Measurements from ENCODE around the gene KLRK1.
A peak's percentile ranks its signal among the peaks of the same experiment; 100 is the strongest.
"Not testable (repeated sequence)": the region's sequence is repeated elsewhere in the genome, so short reads cannot be mapped to it uniquely, and the experiment has no call there.

KLRK1 gene

GRCh38 chr12:10400829-10401228 is 11.0 kb upstream of the KLRK1 start:
- no peak overlapping the region for H3K4me3 ChIP-seq (ENCODE audit: low read length)
- H3K36me3 ChIP-seq (ENCODE audit: control insufficient read depth, insufficient read depth, low read length), result no peaks in the 10 kb centered on the region
- H3K27me3 ChIP-seq (ENCODE audit: control insufficient read depth, insufficient read depth, low read length), result no peaks in the 10 kb centered on the region
- no peaks in the 10 kb centered on the region for H3K4me1 ChIP-seq (ENCODE audit: control insufficient read depth, insufficient read depth, low read length)
- H3K27ac ChIP-seq (ENCODE audit: low read depth, low read length), result no peak overlapping the region
- no peak overlapping the region for H3K9ac ChIP-seq (ENCODE audit: low read length)

GRCh38 chr12:10398168-10398567 is 8.3 kb upstream of the KLRK1 start:
- Histone ChIP-seq H3K27ac (ENCODE audit: low read depth, low read length) (no peak overlapping the region), H3K4me3 (ENCODE audit: low read length) (no peak overlapping the region), H3K9ac (ENCODE audit: low read length) (no peak overlapping the region), H3K36me3 (ENCODE audit: control insufficient read depth, insufficient read depth, low read length) (no peaks in the 10 kb centered on the region), H3K4me1 (ENCODE audit: control insufficient read depth, insufficient read depth, low read length) (no peaks in the 10 kb centered on the region), H3K27me3 (ENCODE audit: control insufficient read depth, insufficient read depth, low read length) (no peaks in the 10 kb centered on the region)

GRCh38 chr12:10397296-10397695 is 7.5 kb upstream of the KLRK1 start:
- H3K4me3 ChIP-seq (ENCODE audit: low read length), result no peak overlapping the region

GRCh38 chr12:10396176-10396575 is 6.3 kb upstream of the KLRK1 start:
- not testable (repeated sequence) for H3K4me3 ChIP-seq (ENCODE audit: low read length)

More at GRCh38 chr12:10397296-10397695, 7.5 kb upstream of the KLRK1 start:
- Histone ChIP-seq H3K4me1 (ENCODE audit: control insufficient read depth, insufficient read depth, low read length) (no peaks in the 10 kb centered on the region), H3K27me3 (ENCODE audit: control insufficient read depth, insufficient read depth, low read length) (no peaks in the 10 kb centered on the region), H3K27ac (ENCODE audit: low read depth, low read length) (no peak overlapping the region), H3K9ac (ENCODE audit: low read length) (no peak overlapping the region), H3K36me3 (ENCODE audit: control insufficient read depth, insufficient read depth, low read length) (no peaks in the 10 kb centered on the region)

GRCh38 chr12:10395390-10395998 is 5.7 kb upstream of the KLRK1 start:
- Histone ChIP-seq H3K36me3 (ENCODE audit: control insufficient read depth, insufficient read depth, low read length) (no peaks in the 10 kb centered on the region), H3K27me3 (ENCODE audit: control insufficient read depth, insufficient read depth, low read length) (no peaks in the 10 kb centered on the region), H3K4me3 (ENCODE audit: low read length) (peak overlapping the region; percentile 34), H3K9ac (ENCODE audit: low read length) (no peak overlapping the region), H3K4me1 (ENCODE audit: control insufficient read depth, insufficient read depth, low read length) (no peaks in the 10 kb centered on the region), H3K27ac (ENCODE audit: low read depth, low read length) (peak overlapping the region; percentile 46)

More at GRCh38 chr12:10396176-10396575, 6.3 kb upstream of the KLRK1 start:
- H3K4me1 ChIP-seq (ENCODE audit: control insufficient read depth, insufficient read depth, low read length); H3K9ac ChIP-seq (ENCODE audit: low read length); H3K36me3 ChIP-seq (ENCODE audit: control insufficient read depth, insufficient read depth, low read length); H3K27ac ChIP-seq (ENCODE audit: low read depth, low read length); H3K27me3 ChIP-seq (ENCODE audit: control insufficient read depth, insufficient read depth, low read length): not testable (repeated sequence)

GRCh38 chr12:10394531-10395152 is 4.8 kb upstream of the KLRK1 start:
- H3K9ac ChIP-seq (ENCODE audit: low read length), result not testable (repeated sequence)

GRCh38 chr12:10393291-10393690 is 3.5 kb upstream of the KLRK1 start:
- no peak overlapping the region for H3K27ac ChIP-seq (ENCODE audit: low read depth, low read length)
- H3K36me3 ChIP-seq (ENCODE audit: control insufficient read depth, insufficient read depth, low read length), result no peaks in the 10 kb centered on the region
- no peak overlapping the region for H3K4me3 ChIP-seq (ENCODE audit: low read length)
- no peaks in the 10 kb centered on the region for H3K4me1 ChIP-seq (ENCODE audit: control insufficient read depth, insufficient read depth, low read length)
- H3K27me3 ChIP-seq (ENCODE audit: control insufficient read depth, insufficient read depth, low read length), result no peaks in the 10 kb centered on the region
- H3K9ac ChIP-seq (ENCODE audit: low read length), result no peak overlapping the region

More at GRCh38 chr12:10394531-10395152, 4.8 kb upstream of the KLRK1 start:
- H3K4me1 ChIP-seq (ENCODE audit: control insufficient read depth, insufficient read depth, low read length); H3K36me3 ChIP-seq (ENCODE audit: control insufficient read depth, insufficient read depth, low read length); H3K4me3 ChIP-seq (ENCODE audit: low read length); H3K27ac ChIP-seq (ENCODE audit: low read depth, low read length); H3K27me3 ChIP-seq (ENCODE audit: control insufficient read depth, insufficient read depth, low read length): not testable (repeated sequence)

- no peaks in the 10 kb centered on the region for H3K27me3 ChIP-seq (ENCODE audit: control insufficient read depth, insufficient read depth, low read length)
- H3K9ac ChIP-seq (ENCODE audit: low read length), result no peak overlapping the region
- H3K4me3 ChIP-seq (ENCODE audit: low read length), result no peak overlapping the region
- H3K4me1 ChIP-seq (ENCODE audit: control insufficient read depth, insufficient read depth, low read length), result no peaks in the 10 kb centered on the region
- no peaks in the 10 kb centered on the region for H3K36me3 ChIP-seq (ENCODE audit: control insufficient read depth, insufficient read depth, low read length)
- no peak overlapping the region for H3K27ac ChIP-seq (ENCODE audit: low read depth, low read length)
Observed at GRCh38 chr12:10392394-10392930, 2.6 kb upstream of the KLRK1 start.

GRCh38 chr12:10390991-10391390 is 1.1 kb upstream of the KLRK1 start:
- H3K36me3 ChIP-seq (ENCODE audit: control insufficient read depth, insufficient read depth, low read length); H3K27ac ChIP-seq (ENCODE audit: low read depth, low read length): not testable (repeated sequence)

GRCh38 chr12:10388624-10389413 is 1.0 kb downstream of the KLRK1 start:
- no peaks in the 10 kb centered on the region for H3K27me3 ChIP-seq (ENCODE audit: control insufficient read depth, insufficient read depth, low read length)
- H3K36me3 ChIP-seq (ENCODE audit: control insufficient read depth, insufficient read depth, low read length), result no peaks in the 10 kb centered on the region
- H3K4me3 ChIP-seq (ENCODE audit: low read length), result no peak overlapping the region
- H3K4me1 ChIP-seq (ENCODE audit: control insufficient read depth, insufficient read depth, low read length), result no peaks in the 10 kb centered on the region
- no peak overlapping the region for H3K27ac ChIP-seq (ENCODE audit: low read depth, low read length)
- H3K9ac ChIP-seq (ENCODE audit: low read length), result no peak overlapping the region

More at GRCh38 chr12:10390991-10391390, 1.1 kb upstream of the KLRK1 start:
- not testable (repeated sequence) for H3K4me1 ChIP-seq (ENCODE audit: control insufficient read depth, insufficient read depth, low read length); H3K4me3 ChIP-seq (ENCODE audit: low read length); H3K9ac ChIP-seq (ENCODE audit: low read length); H3K27me3 ChIP-seq (ENCODE audit: control insufficient read depth, insufficient read depth, low read length)

- H3K27ac ChIP-seq (ENCODE audit: low read depth, low read length); H3K4me3 ChIP-seq (ENCODE audit: low read length): not testable (repeated sequence)
Observed at GRCh38 chr12:10387498-10387897, 2.3 kb downstream of the KLRK1 start.

GRCh38 chr12:10386857-10387256 is 3.0 kb downstream of the KLRK1 start:
- H3K27ac ChIP-seq (ENCODE audit: low read depth, low read length), result no peak overlapping the region
- no peaks in the 10 kb centered on the region for H3K36me3 ChIP-seq (ENCODE audit: control insufficient read depth, insufficient read depth, low read length)
- H3K4me3 ChIP-seq (ENCODE audit: low read length), result no peak overlapping the region
- H3K9ac ChIP-seq (ENCODE audit: low read length), result no peak overlapping the region
- H3K27me3 ChIP-seq (ENCODE audit: control insufficient read depth, insufficient read depth, low read length), result no peaks in the 10 kb centered on the region
- no peaks in the 10 kb centered on the region for H3K4me1 ChIP-seq (ENCODE audit: control insufficient read depth, insufficient read depth, low read length)

More at GRCh38 chr12:10387498-10387897, 2.3 kb downstream of the KLRK1 start:
- not testable (repeated sequence) for H3K4me1 ChIP-seq (ENCODE audit: control insufficient read depth, insufficient read depth, low read length); H3K27me3 ChIP-seq (ENCODE audit: control insufficient read depth, insufficient read depth, low read length); H3K36me3 ChIP-seq (ENCODE audit: control insufficient read depth, insufficient read depth, low read length); H3K9ac ChIP-seq (ENCODE audit: low read length)

Data from rectal smooth muscle tissue (tissue), 1 donor.